Measurements from ENCODE around the gene CLIP4.

CLIP4 gene

GRCh38 chr2:29222381-29223179 lies 107.4 kb downstream of the CLIP4 start:
- no peak for DNase-seq (ENCODE audit: low spot score)

- no peak for DNase-seq (ENCODE audit: low spot score)
Measured at GRCh38 chr2:29223257-29223656, 108.0 kb downstream of the CLIP4 start.

GRCh38 chr2:29223851-29224692 lies 108.9 kb downstream of the CLIP4 start:
- DNase-seq (ENCODE audit: low spot score): no peak

GRCh38 chr2:29224693-29225551 lies 109.7 kb downstream of the CLIP4 start:
- DNase-seq (ENCODE audit: low spot score): no peak

GRCh38 chr2:29225814-29226213 lies 110.6 kb downstream of the CLIP4 start:
- DNase-seq (ENCODE audit: low spot score): no peak

GRCh38 chr2:29226375-29226774 lies 111.2 kb downstream of the CLIP4 start:
- DNase-seq (ENCODE audit: low spot score): no peak

- no peak for DNase-seq (ENCODE audit: low spot score)
Measured at GRCh38 chr2:29226808-29227207, 111.6 kb downstream of the CLIP4 start.

- DNase-seq (ENCODE audit: low spot score): no peak
Measured at GRCh38 chr2:29227935-29228675, 112.9 kb downstream of the CLIP4 start.

- no peak for DNase-seq (ENCODE audit: low spot score)
Measured at GRCh38 chr2:29228947-29229346, 113.7 kb downstream of the CLIP4 start.

GRCh38 chr2:29229640-29230039 lies 114.4 kb downstream of the CLIP4 start:
- no peak for DNase-seq (ENCODE audit: low spot score)

GRCh38 chr2:29232041-29232440 lies 116.8 kb downstream of the CLIP4 start:
- no peak for DNase-seq (ENCODE audit: low spot score)

GRCh38 chr2:29233428-29233827 lies 118.2 kb downstream of the CLIP4 start:
- no peak for DNase-seq (ENCODE audit: low spot score)

- DNase-seq (ENCODE audit: low spot score): no peak
Measured at GRCh38 chr2:29235411-29235810, 120.2 kb downstream of the CLIP4 start.

- DNase-seq (ENCODE audit: low spot score): no peak
Measured at GRCh38 chr2:29236074-29236473, 120.9 kb downstream of the CLIP4 start.

GRCh38 chr2:29238497-29238896 lies 123.3 kb downstream of the CLIP4 start:
- peak; percentile 57 for DNase-seq (ENCODE audit: low spot score)

All from AG08395 (cell line).